Suprapubic skin (tissue), 4 donors: ENCODE results near the gene CFAP53. TPM values are rescaled to one million over a fixed set of nuclear protein-coding genes. Genes with fewer than 3 reads are reported as not detected.

ENCODE experiments used
- DNase-seq, 2 donors: peaks; one replicate each; pipeline ENCODE4 v3.0.0-alpha.2; 2019; ENCODE audit warnings: low spot score in 2 of 2
- H3K27ac ChIP-seq: fragments of 200-600 bp; sonication (generic); one replicate; pipeline ENCODE4 v1.5.1; 2019
- H3K27me3 ChIP-seq: fragments of 200-600 bp; sonication (generic); one replicate; pipeline ENCODE4 v1.5.1; 2019
- H3K36me3 ChIP-seq: fragments of 200-600 bp; sonication (generic); one replicate; pipeline ENCODE4 v1.5.1; 2019
- H3K4me1 ChIP-seq: fragments of 200-600 bp; sonication (generic); one replicate; pipeline ENCODE4 v1.5.1; 2019
- H3K4me3 ChIP-seq: fragments of 200-600 bp; sonication (generic); one replicate; pipeline ENCODE4 v1.5.1; 2019; ENCODE audit warnings: mild to moderate bottlenecking
- H3K9me3 ChIP-seq: fragments of 200-600 bp; sonication (generic); one replicate; pipeline ENCODE4 v1.5.1; 2019
- EP300 ChIP-seq: sonication (generic); formaldehyde crosslinking; IDR thresholded peaks from one replicate; pipeline ENCODE4 v1.6.1; 2017; ENCODE audit warnings: antibody characterized with exemption
- POLR2A ChIP-seq, 2 donors: fragments of 450-650 bp; IDR thresholded peaks; one replicate each; pipeline ENCODE4 v1.6.1; 2017; ENCODE audit warnings: antibody characterized with exemption in 2 of 2, mild to moderate bottlenecking in 2 of 2, moderate library complexity in 2 of 2
- POLR2AphosphoS5 ChIP-seq, 3 donors: sonication (generic); formaldehyde crosslinking; IDR thresholded peaks; one replicate each; pipeline ENCODE4 v1.6.1; 2017; ENCODE audit warnings: antibody characterized with exemption in 3 of 3
- WGBS: methylation state at CpG from one replicate; pipeline ENCODE4 v1.1.5; 2018; 5-methylcytosine and 5-hydroxymethylcytosine counted together
- total RNA-seq, 4 donors: library from RNA; depleted of rRNA; stranded (reverse); fragments of >200 nt; gene quantifications; one replicate each; pipeline ENCODE4 v1.1.0, GENCODE V29; 2016
- TF ChIP-seq, protein P1 (sequence below), 2 donors: fragments of 200-600 bp in 1 of 2; fragments of 450-650 bp in 1 of 2; sonication (generic) in 1 of 2; IDR thresholded peaks; one replicate each; pipeline ENCODE4 v1.5.1; 2016 to 2019; ENCODE audit warnings: antibody characterized with exemption in 2 of 2, mild to moderate bottlenecking in 1 of 2, moderate library complexity in 1 of 2

Gene CFAP53
- total RNA-seq, 4 donors from 2014 or later, result 0.34 TPM; not detected in 3

DNA sequence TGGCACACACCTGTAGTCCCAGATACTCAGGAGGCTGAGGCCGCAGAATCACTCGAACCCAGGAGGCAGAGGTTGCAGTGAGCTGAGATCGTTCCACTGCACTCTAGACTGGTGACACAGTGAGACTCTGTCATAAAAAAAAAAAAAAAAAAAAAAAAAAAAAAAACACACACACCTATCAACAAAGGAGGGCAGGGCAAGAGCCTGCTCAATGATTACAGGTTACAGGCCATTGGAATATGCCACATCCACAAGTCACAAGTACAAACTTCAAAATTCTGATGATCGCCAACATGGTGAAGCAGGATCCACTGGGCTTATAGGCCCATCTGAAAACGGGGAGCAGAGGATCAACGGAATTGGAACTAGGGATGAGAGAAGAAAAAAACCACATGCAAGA is 77.6 kb downstream of the CFAP53 start:
- TF ChIP-seq, protein P1, sequence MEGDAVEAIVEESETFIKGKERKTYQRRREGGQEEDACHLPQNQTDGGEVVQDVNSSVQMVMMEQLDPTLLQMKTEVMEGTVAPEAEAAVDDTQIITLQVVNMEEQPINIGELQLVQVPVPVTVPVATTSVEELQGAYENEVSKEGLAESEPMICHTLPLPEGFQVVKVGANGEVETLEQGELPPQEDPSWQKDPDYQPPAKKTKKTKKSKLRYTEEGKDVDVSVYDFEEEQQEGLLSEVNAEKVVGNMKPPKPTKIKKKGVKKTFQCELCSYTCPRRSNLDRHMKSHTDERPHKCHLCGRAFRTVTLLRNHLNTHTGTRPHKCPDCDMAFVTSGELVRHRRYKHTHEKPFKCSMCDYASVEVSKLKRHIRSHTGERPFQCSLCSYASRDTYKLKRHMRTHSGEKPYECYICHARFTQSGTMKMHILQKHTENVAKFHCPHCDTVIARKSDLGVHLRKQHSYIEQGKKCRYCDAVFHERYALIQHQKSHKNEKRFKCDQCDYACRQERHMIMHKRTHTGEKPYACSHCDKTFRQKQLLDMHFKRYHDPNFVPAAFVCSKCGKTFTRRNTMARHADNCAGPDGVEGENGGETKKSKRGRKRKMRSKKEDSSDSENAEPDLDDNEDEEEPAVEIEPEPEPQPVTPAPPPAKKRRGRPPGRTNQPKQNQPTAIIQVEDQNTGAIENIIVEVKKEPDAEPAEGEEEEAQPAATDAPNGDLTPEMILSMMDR (IDR thresholded peaks at IDR 0.05), result no peak
- no peak for TF ChIP-seq EP300
- TF ChIP-seq POLR2AphosphoS5 (IDR thresholded peaks at IDR 0.05), result no peak
- no peak for TF ChIP-seq POLR2A (IDR thresholded peaks at IDR 0.05)
- H3K27me3 ChIP-seq, result peaks cover 9% of the 10 kb centered on the region

DNA sequence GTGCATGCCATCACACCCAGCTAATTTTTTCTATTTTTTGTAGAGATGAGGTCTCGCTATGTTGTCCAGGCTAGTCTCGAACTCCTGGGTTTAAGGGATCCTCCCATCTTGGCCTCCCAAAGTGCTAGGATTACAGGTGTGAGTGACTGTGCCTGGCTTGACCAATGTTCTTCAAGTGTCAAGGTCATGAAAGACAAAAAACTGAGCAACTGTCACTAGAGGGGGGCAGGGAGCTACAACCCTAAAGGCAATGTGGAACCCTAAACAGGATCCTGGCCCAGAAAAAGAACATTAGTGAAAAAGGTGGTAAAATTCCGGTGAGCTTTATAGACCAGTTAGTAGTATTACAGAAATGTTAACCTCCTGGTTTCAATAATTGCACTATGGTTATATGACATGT is 78.6 kb downstream of the CFAP53 start:
- Histone ChIP-seq H3K27ac (no peak overlapping the region), H3K27me3 (no peaks in the 10 kb centered on the region), H3K4me3 (no peak overlapping the region), H3K36me3 (no peaks in the 10 kb centered on the region), H3K4me1 (no peaks in the 10 kb centered on the region), H3K9me3 (no peaks in the 10 kb centered on the region)
- WGBS, result 89% methylated on average over 3 of the region's 3 CpGs
- no peak for TF ChIP-seq POLR2A (IDR thresholded peaks at IDR 0.05)
- TF ChIP-seq, protein P1 (IDR thresholded peaks at IDR 0.05), result no peak
- no peak for TF ChIP-seq EP300
- TF ChIP-seq POLR2AphosphoS5 (IDR thresholded peaks at IDR 0.05), result no peak
- no peak for DNase-seq

More for the DNA sequence above, 77.6 kb downstream of the CFAP53 start:
- no peak overlapping the region for H3K4me3 ChIP-seq
- H3K27ac ChIP-seq, result no peak overlapping the region
- DNase-seq, result no peak
- H3K36me3 ChIP-seq, result no peaks in the 10 kb centered on the region
- WGBS, result 78% methylated on average over 6 of the region's 6 CpGs
- no peaks in the 10 kb centered on the region for H3K9me3 ChIP-seq
- peaks cover 8% of the 10 kb centered on the region for H3K4me1 ChIP-seq

DNA sequence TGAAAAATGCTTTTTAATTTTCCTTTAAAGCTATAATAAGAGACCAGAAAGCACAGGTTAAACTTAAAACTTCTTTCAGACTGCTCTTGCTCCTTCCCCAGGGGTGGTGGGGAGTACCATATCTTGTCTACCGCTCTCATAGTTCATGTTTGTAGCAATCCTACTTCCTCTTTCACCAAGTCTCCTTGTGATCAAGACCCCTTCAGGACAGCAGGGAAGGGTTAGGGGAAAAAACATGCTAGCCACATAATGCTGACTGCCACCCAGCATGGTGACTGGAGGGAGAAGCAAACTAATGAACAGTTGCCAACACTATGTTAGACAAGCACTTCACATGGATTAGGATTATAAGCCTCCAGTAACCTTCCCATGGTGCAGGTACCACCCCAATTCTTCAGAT is 79.9 kb downstream of the CFAP53 start:
- no peaks in the 10 kb centered on the region for H3K36me3 ChIP-seq
- TF ChIP-seq, protein P1 (IDR thresholded peaks at IDR 0.05), result no peak
- TF ChIP-seq EP300, result no peak
- no peak for TF ChIP-seq POLR2AphosphoS5 (IDR thresholded peaks at IDR 0.05)
- TF ChIP-seq POLR2A (IDR thresholded peaks at IDR 0.05), result no peak
- no peak for DNase-seq
- WGBS, result 91% methylated on average over 1 of the region's 1 CpG
- no peak overlapping the region for H3K27ac ChIP-seq
- H3K9me3 ChIP-seq, result no peaks in the 10 kb centered on the region
- H3K27me3 ChIP-seq, result no peaks in the 10 kb centered on the region
- no peaks in the 10 kb centered on the region for H3K4me1 ChIP-seq
- H3K4me3 ChIP-seq, result no peak overlapping the region

DNA sequence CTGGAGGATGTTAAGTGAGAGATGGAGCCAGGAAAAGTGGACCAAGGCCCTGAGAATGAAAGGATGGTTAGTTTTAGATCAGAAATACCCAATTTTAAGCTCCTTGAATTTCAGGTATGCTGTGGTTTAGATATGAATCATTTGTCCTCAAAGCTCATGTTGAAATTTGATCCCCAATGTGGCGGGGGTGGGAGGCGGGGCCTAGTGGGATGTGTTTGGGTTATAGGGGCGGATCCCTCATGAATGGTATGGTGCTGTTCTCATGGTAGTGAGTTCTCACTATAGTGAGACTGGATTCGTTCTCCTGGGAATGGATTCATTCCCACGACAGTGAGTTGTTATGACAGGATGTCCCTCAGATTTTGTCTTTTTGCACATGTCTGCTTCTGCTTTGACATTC is 82.7 kb downstream of the CFAP53 start:
- WGBS, result 73% methylated on average over 5 of the region's 5 CpGs
- no peak overlapping the region for H3K27ac ChIP-seq
- H3K4me1 ChIP-seq, result no peaks in the 10 kb centered on the region
- no peak overlapping the region for H3K4me3 ChIP-seq
- no peak for TF ChIP-seq POLR2A (IDR thresholded peaks at IDR 0.05)
- no peak for TF ChIP-seq POLR2AphosphoS5 (IDR thresholded peaks at IDR 0.05)
- TF ChIP-seq, protein P1 (IDR thresholded peaks at IDR 0.05), result no peak
- TF ChIP-seq EP300, result no peak
- H3K36me3 ChIP-seq, result no peaks in the 10 kb centered on the region
- H3K27me3 ChIP-seq, result no peaks in the 10 kb centered on the region
- no peaks in the 10 kb centered on the region for H3K9me3 ChIP-seq
- DNase-seq, result no peak

DNA sequence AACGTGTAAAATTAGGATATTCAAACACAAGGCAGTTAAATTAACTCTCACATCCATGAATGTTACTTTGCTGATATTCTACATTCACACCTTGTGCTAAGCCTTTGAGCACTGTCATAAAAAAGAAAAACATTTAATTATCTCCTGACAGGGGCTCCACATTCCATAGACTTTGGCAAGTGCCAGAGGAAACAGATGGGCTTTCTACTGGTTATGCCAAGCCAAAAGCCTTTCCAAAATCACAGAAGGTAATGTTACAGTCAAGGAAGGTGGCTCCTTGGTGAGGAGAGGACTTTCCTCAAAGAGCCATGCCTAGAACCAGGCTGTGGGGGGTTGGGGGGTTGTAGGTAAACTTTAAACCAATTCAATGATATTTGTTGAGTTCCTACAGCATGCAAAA is 83.8 kb downstream of the CFAP53 start:
- H3K36me3 ChIP-seq, result no peaks in the 10 kb centered on the region
- DNase-seq, result no peak
- 55% methylated on average over 1 of the region's 1 CpG for WGBS
- H3K4me1 ChIP-seq, result no peaks in the 10 kb centered on the region
- H3K4me3 ChIP-seq, result no peak overlapping the region
- no peak overlapping the region for H3K27ac ChIP-seq
- no peaks in the 10 kb centered on the region for H3K27me3 ChIP-seq
- TF ChIP-seq EP300, result no peak
- TF ChIP-seq POLR2AphosphoS5 (IDR thresholded peaks at IDR 0.05), result no peak
- no peak for TF ChIP-seq POLR2A (IDR thresholded peaks at IDR 0.05)
- TF ChIP-seq, protein P1 (IDR thresholded peaks at IDR 0.05), result no peak
- H3K9me3 ChIP-seq, result no peaks in the 10 kb centered on the region
